GM10847 (cell line): ENCODE results near the gene TEF.

Experiments used
- POLR2A ChIP-seq: IDR thresholded peaks from 2 replicates; pipeline ENCODE4 v1.6.1; 2011; ENCODE audit not compliant: insufficient read length; ENCODE audit errors: extremely low read depth

TEF gene

GRCh38 chr22:41448189-41448808, 66.6 kb downstream of the TEF start:
- TF ChIP-seq POLR2A, result peak; percentile 40
